ENCODE measurements around the gene KPNA1. TPM values are rescaled to one million over a fixed set of nuclear protein-coding genes. Genes with fewer than 3 reads are reported as not detected.

The KPNA1 gene
- total RNA-seq, 1 donor from 2014 or later, result 28.4 TPM

GRCh38 chr3:122498152-122498551 is 16.6 kb downstream of the KPNA1 start:
- Histone ChIP-seq H3K36me3 (ENCODE audit: control insufficient read depth, insufficient read depth, low read length) (peaks cover 2% of the 10 kb centered on the region), H3K27me3 (ENCODE audit: control insufficient read depth, insufficient read depth, low read length) (no peaks in the 10 kb centered on the region), H3K4me3 (ENCODE audit: low read depth, low read length) (no peak overlapping the region)
- TF ChIP-seq CTCF (IDR thresholded peaks at IDR 0.05; ENCODE audit: insufficient read depth, low read length, severe bottlenecking), result no peak
- no peak for FAIRE-seq
- DNase-seq (ENCODE audit: low read depth), result no peak

DNA sequence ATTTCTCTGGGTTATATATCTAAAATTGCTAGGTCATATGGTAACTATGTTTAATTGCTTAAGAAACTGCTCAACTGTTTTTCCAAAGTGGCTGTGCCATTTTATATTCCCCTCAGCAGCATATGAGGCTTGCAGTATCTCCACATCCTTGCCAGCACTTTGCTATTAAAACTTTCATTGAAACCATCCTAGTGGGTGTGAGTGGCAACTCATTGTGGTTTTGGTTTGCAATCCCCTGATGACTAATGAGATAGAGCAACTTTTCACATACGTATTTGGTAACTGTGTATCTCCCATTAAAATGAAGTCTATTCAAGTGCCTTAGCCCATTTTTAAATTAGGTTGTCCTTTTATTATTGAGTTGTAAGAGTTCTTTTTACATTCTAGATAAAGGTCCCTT is 17.3 kb downstream of the KPNA1 start:
- H3K27me3 ChIP-seq (ENCODE audit: control insufficient read depth, insufficient read depth, low read length), result no peaks in the 10 kb centered on the region
- H3K4me3 ChIP-seq (ENCODE audit: low read depth, low read length), result no peak overlapping the region
- no peak for TF ChIP-seq CTCF (IDR thresholded peaks at IDR 0.05; ENCODE audit: insufficient read depth, low read length, severe bottlenecking)
- peaks cover 2% of the 10 kb centered on the region for H3K36me3 ChIP-seq (ENCODE audit: control insufficient read depth, insufficient read depth, low read length)
- DNase-seq (ENCODE audit: low read depth) (peak; percentile 97), FAIRE-seq (peak; percentile 43)

DNA sequence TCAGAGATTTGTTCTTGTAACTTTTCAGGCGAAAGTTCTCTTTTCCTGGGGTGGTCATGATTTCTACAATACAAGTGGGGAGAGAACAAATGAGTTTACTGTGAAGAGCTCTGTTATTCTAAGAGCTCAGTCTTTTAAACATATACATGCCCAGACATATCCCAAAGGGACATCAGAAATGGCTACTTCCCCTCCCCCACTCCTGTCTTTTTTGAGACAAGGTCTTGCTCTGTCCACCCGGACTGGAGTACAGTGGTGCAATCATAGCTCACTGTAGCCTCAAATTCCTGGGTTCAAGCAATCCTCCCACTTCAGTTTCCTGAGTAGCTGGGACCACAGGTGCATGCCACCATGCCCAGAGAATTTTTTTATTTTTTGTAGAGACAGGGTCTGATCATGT is 18.2 kb downstream of the KPNA1 start:
- Histone ChIP-seq H3K4me3 (ENCODE audit: low read depth, low read length) (peak overlapping the region; percentile 16), H3K27me3 (ENCODE audit: control insufficient read depth, insufficient read depth, low read length) (no peaks in the 10 kb centered on the region), H3K36me3 (ENCODE audit: control insufficient read depth, insufficient read depth, low read length) (peaks cover 4% of the 10 kb centered on the region)
- DNase-seq (ENCODE audit: low read depth) (peak; percentile 29), FAIRE-seq (no peak)
- no peak for TF ChIP-seq CTCF (IDR thresholded peaks at IDR 0.05; ENCODE audit: insufficient read depth, low read length, severe bottlenecking)

DNA sequence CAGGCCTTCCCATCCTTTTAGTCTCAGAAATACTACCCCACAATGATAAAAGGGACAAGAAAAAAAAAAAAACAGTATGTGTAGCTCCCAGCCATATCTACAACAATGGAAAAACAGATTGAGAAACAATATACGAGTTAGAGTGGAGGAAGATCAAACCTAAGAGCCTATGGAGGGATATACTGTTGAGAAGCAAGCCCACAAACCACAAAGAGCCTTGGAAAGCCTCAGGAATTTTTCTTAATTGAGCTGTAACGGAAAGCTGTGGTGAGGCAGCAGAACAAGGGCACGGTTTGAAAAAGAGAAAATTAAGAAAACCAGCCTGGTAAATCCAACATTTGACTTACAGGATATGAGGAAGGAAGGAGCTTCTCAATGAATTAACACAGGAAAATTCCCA is 21.4 kb downstream of the KPNA1 start:
- TF ChIP-seq CTCF (IDR thresholded peaks at IDR 0.05; ENCODE audit: insufficient read depth, low read length, severe bottlenecking), result no peak
- Histone ChIP-seq H3K27me3 (ENCODE audit: control insufficient read depth, insufficient read depth, low read length) (no peaks in the 10 kb centered on the region), H3K4me3 (ENCODE audit: low read depth, low read length) (no peak overlapping the region), H3K36me3 (ENCODE audit: control insufficient read depth, insufficient read depth, low read length) (peaks cover 4% of the 10 kb centered on the region)
- FAIRE-seq (no peak), DNase-seq (ENCODE audit: low read depth) (no peak)

DNA sequence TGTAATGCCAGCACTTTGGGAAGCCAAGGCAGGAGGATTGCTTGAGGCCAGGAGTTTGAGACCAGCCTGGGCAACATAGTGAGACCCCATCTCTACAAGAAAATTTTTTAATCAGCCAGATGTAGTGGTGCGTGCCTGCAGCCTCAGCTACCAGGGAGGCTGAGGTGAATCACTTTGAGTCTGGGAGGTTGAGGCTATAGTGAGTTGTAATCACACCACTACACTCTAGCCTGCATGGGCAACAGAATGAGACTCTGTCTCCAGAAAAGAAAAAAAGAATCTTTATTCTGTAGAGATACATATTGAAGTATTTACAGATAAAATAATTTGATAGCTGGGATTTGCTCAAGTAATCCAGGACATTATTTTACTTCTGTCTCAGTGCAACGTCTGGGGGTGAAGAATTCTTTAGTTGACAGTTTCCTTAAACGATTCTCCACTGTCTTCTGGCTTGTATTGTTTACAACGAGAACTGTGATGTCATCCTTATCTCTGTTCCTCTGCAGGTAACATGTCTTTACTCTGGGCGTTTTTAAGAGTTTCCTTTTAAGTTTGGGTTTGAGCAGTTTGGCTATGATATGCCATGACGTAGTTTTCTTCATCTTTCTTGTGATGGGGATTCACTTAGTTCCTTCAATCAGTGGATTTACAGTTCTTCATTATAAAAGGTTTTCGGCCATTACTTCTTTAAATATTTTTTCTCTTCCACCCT is 26.3 kb downstream of the KPNA1 start:
- FAIRE-seq, result no peak
- H3K4me3 ChIP-seq (ENCODE audit: low read depth, low read length), result no peak overlapping the region
- H3K27me3 ChIP-seq (ENCODE audit: control insufficient read depth, insufficient read depth, low read length), result no peaks in the 10 kb centered on the region
- TF ChIP-seq CTCF (IDR thresholded peaks at IDR 0.05; ENCODE audit: insufficient read depth, low read length, severe bottlenecking), result no peak
- H3K36me3 ChIP-seq (ENCODE audit: control insufficient read depth, insufficient read depth, low read length), result peaks cover 4% of the 10 kb centered on the region
- DNase-seq (ENCODE audit: low read depth), result no peak

DNA sequence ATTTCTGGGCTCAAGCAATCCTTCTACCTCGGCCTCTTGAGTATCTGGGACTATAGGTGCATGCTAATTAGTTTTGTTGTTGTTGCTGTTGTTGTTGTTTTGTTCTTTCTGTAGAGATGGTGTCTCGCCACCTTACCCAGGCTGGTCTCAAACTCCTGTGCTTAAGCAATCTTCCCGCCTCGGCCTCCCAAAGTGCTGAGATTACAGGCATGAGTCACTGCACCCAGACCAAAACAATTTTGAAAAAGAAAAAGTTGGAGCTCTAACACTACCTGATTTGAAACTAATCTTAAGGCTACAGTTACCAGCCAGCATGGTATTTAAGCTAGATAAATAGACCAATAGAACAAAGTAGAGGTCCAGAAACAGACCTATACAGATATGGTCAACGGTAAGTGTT is 29.8 kb downstream of the KPNA1 start:
- TF ChIP-seq CTCF (IDR thresholded peaks at IDR 0.05; ENCODE audit: insufficient read depth, low read length, severe bottlenecking), result no peak
- Histone ChIP-seq H3K36me3 (ENCODE audit: control insufficient read depth, insufficient read depth, low read length) (no peaks in the 10 kb centered on the region), H3K27me3 (ENCODE audit: control insufficient read depth, insufficient read depth, low read length) (no peaks in the 10 kb centered on the region), H3K4me3 (ENCODE audit: low read depth, low read length) (no peak overlapping the region)
- DNase-seq (ENCODE audit: low read depth) (peak; percentile 58), FAIRE-seq (no peak)

Data from bronchial epithelial cell (primary cell).